Thoracic aorta (tissue), 2 donors: ENCODE results near the gene MORN1. TPM values are rescaled to one million over a fixed set of nuclear protein-coding genes. Genes with fewer than 3 reads are reported as not detected.

Source experiments
- ATAC-seq: fragments of 150-250 bp; one replicate; pipeline ENCODE4 v1.8.0; 2017; ENCODE audit warnings: low read depth; ENCODE audit not compliant: insufficient number of reproducible peaks, low FRiP score
- DNase-seq: peaks from one replicate; pipeline ENCODE4 v3.0.0-alpha.2; 2020; ENCODE audit warnings: low spot score
- H3K27ac ChIP-seq, 2 donors: fragments of 200-600 bp; sonication (generic); 1 replicate in 1 of 2; 2 replicates in 1 of 2; pipeline ENCODE4 v1.5.1; 2016; ENCODE audit warnings: mild to moderate bottlenecking in 2 of 2, moderate library complexity in 2 of 2
- H3K27me3 ChIP-seq: fragments of 200-600 bp; sonication (generic); replicated peaks from 2 replicates; pipeline ENCODE4 v1.6.0; 2016; ENCODE audit warnings: mild to moderate bottlenecking; ENCODE audit not compliant: insufficient read depth
- H3K36me3 ChIP-seq: fragments of 200-600 bp; sonication (generic); one replicate; pipeline ENCODE4 v1.5.1; 2016
- H3K4me1 ChIP-seq, 2 donors: fragments of 200-600 bp; sonication (generic); 1 replicate in 1 of 2; 2 replicates in 1 of 2; pipeline versions ENCODE4 v1.5.1 to v1.6.0; 2016; ENCODE audit warnings: low read depth in 2 of 2, mild to moderate bottlenecking in 1 of 2; ENCODE audit not compliant: control insufficient read depth in 1 of 2
- H3K4me3 ChIP-seq: fragments of 200-600 bp; sonication (generic); 2 replicates; pipeline ENCODE4 v1.5.1; 2016; ENCODE audit warnings: mild to moderate bottlenecking
- H3K9me3 ChIP-seq: fragments of 200-600 bp; sonication (generic); 2 replicates; pipeline ENCODE4 v1.5.1; 2016
- total RNA-seq, 2 donors: library from RNA; depleted of rRNA; stranded (reverse); fragments of >200 nt; gene quantifications; one replicate each; pipeline versions ENCODE4 v1.1.0 to v1.2.3, GENCODE V29; 2016
- TF ChIP-seq, protein P1 (sequence below): fragments of 200-600 bp; sonication (generic); IDR thresholded peaks from one replicate; pipeline ENCODE4 v1.5.1; 2019; ENCODE audit warnings: antibody characterized with exemption

The MORN1 gene
- total RNA-seq, 2 donors from 2014 or later: 7.1 to 13.8 TPM

DNA sequence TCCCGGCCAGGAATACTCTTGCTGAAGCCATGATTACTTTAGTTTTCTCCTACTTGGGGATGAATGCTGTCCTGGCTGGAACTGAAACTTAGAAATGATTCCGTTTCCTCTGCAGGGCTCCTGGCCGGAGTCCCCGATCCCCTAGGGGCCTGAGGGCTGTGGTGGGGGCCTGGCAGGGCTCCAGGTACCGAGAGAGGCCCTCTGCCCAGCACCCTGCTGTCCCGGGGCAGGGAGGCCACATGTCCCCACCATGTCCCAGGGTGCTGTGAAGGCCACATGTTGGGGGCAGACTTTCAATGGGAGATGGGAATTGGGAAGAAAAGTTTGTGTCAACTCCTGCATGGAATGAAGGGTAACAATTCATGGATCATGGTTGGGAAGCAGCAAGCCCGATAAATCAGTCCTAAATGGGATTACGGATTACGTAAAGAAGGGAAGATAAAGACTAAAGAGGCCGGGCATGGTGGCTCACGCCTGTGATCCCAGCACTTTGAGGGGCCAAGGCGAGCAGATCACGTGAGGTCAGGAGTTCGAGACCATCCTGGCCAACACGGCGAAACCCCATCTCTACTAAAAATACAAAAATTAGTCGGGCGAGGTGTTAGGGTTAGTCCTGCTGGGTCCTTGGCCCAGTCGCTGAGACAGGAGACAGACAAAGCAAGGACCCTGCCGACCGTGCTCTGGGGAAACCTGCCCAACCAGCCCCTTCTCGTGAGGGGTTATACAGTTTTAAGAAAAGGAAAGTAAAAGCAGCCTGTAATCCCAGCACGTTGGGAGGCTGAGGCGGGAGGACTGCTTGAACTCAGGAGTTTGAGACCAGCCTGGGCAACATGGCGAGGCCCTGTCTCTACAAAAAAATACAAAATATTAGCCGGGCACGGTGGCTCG lies 37.6 kb downstream of the MORN1 start:
- TF ChIP-seq, protein P1, sequence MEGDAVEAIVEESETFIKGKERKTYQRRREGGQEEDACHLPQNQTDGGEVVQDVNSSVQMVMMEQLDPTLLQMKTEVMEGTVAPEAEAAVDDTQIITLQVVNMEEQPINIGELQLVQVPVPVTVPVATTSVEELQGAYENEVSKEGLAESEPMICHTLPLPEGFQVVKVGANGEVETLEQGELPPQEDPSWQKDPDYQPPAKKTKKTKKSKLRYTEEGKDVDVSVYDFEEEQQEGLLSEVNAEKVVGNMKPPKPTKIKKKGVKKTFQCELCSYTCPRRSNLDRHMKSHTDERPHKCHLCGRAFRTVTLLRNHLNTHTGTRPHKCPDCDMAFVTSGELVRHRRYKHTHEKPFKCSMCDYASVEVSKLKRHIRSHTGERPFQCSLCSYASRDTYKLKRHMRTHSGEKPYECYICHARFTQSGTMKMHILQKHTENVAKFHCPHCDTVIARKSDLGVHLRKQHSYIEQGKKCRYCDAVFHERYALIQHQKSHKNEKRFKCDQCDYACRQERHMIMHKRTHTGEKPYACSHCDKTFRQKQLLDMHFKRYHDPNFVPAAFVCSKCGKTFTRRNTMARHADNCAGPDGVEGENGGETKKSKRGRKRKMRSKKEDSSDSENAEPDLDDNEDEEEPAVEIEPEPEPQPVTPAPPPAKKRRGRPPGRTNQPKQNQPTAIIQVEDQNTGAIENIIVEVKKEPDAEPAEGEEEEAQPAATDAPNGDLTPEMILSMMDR: no peak
- Histone ChIP-seq H3K4me3 (peak overlapping the region; percentile 32), H3K4me1 (peaks cover 8 to 32% of the 10 kb centered on the region in 2 donors), H3K27ac (peak overlapping the region; percentile 82), H3K27me3 (no peaks in the 10 kb centered on the region), H3K36me3 (peaks cover 3% of the 10 kb centered on the region), H3K9me3 (no peaks in the 10 kb centered on the region)
- ATAC-seq (no peak), DNase-seq (no peak)

DNA sequence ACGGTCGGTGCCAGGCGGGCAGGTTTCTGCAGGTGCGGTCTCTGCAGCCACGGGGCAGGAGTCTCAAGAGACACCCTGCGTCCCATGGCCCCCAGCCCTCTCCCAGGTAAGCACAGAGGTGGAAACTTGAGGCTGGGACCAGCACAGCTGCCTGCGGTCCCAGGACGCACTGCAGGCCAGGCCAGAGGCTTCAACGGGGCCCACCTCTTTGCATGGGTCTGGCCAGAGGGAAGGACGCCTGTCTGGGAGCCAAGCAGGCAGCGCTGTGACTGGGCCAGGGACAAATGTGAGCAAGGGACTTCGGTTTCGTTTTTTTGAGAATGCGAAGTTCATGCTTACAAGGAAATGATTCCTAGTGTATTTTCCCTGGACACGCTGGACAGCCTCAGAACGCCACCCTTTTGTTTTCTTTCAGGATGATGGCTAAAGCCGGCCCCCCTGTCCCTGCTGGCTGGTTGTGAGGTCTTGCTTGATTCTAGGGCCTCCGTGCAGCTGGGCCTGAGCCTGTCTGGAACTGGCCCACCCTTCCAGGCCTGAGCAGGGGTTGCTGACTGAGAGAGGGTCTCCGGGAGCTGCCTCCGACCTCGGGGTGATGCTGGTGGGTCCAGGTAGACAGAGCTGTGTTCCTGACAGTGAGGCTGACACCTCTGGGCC lies 38.3 kb downstream of the MORN1 start:
- no peak for DNase-seq
- peak overlapping the region; percentile 32 for H3K4me3 ChIP-seq
- no peaks in the 10 kb centered on the region for H3K9me3 ChIP-seq
- TF ChIP-seq, protein P1: no peak
- H3K27me3 ChIP-seq: no peaks in the 10 kb centered on the region
- no peak for ATAC-seq
- peaks cover under 1% of the 10 kb centered on the region for H3K36me3 ChIP-seq
- H3K4me1 ChIP-seq: peaks cover 8 to 32% of the 10 kb centered on the region in 2 donors
- H3K27ac ChIP-seq: peak overlapping the region; percentile 82

DNA sequence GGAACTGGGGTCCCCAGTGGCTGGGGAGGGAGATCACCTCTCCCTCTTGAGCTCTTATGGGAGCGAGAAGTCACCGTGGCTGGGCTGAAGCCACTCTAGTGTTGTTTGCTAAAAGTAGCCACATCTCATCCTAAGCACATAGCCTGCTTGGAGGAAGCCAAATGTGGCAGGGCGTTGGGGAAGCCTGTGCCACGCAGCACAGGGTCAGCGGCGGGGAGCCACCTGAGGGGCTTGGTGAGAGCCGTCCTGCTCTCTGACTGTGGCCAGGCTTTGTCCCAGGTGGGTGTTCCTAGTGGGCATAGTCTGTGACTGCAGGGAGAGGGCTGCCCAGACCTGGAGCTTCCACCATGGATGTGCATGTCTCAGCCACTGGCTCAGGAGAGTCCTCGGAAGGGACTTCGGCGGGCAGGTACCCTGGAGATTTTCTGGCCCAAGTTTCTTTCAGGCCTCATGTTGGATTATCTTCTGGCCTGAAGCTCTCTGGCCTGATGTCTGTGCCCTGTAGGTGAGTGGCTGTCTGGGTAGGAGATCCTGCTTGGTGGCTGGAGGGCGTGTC lies 38.9 kb downstream of the MORN1 start:
- peaks cover 8 to 32% of the 10 kb centered on the region in 2 donors for H3K4me1 ChIP-seq
- TF ChIP-seq, protein P1: no peak
- no peaks in the 10 kb centered on the region for H3K36me3 ChIP-seq
- peak overlapping the region; percentile 82 for H3K27ac ChIP-seq
- no peaks in the 10 kb centered on the region for H3K9me3 ChIP-seq
- no peaks in the 10 kb centered on the region for H3K27me3 ChIP-seq
- H3K4me3 ChIP-seq: no peak overlapping the region
- DNase-seq (no peak), ATAC-seq (no peak)

DNA sequence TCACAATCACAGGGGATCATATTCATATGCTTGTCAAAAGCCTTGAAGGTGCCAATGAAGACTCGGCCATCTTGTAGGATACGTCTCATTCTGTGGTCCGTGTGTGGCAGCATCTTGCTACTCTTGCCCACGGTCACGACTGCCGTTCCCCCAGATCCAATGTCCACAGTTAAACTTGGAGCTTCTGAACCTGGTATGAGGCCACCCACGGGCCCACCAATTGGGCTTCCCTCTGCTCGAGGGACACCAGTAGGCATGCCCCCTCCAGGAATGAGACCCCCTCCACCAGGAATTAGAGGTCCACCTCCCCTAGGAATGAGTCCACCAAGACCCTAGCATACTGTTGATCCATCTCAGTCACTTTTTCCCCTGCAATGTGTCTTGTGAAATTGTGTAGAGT lies 39.6 kb downstream of the MORN1 start:
- DNase-seq (no peak), ATAC-seq (no peak)
- H3K27ac ChIP-seq: no peak overlapping the region
- H3K4me1 ChIP-seq: peaks cover 8 to 32% of the 10 kb centered on the region in 2 donors
- no peaks in the 10 kb centered on the region for H3K27me3 ChIP-seq
- TF ChIP-seq, protein P1: no peak
- H3K36me3 ChIP-seq: no peaks in the 10 kb centered on the region
- H3K9me3 ChIP-seq: no peaks in the 10 kb centered on the region
- no peak overlapping the region for H3K4me3 ChIP-seq
